OCI-LY3 (cell line): ENCODE measurements around the gene NR3C1.

ENCODE experiments used
- H2AFZ ChIP-seq: fragments of 200-600, 300-600 bp; shearing (Covaris generic); 2 replicates; pipeline ENCODE4 v1.6.0; 2014; ENCODE audit warnings: antibody characterized with exemption, low read depth, low read length
- H3K27ac ChIP-seq: fragments of 200-600, 300-600 bp; sonication (generic); 2 replicates; pipeline ENCODE4 v1.5.1; 2014; ENCODE audit warnings: mild to moderate bottlenecking, low read length, moderate library complexity, mixed read lengths
- H3K27me3 ChIP-seq: fragments of 200-600, 300-600 bp; sonication (generic); 2 replicates; pipeline ENCODE4 v1.6.1; 2014; ENCODE audit warnings: low read depth, low read length, mixed read lengths
- H3K36me3 ChIP-seq: fragments of 200-600, 300-600 bp; sonication (generic); replicated peaks from 2 replicates; pipeline ENCODE3; 2014; ENCODE audit warnings: low read depth, low read length, mixed read lengths
- H3K4me1 ChIP-seq: fragments of 300-600, 200-600 bp; sonication (generic); 2 replicates; pipeline ENCODE4 v1.6.1; 2014; ENCODE audit warnings: low read length, mixed read lengths
- H3K4me2 ChIP-seq: fragments of 200-600, 300-600 bp; sonication (generic); 2 replicates; pipeline ENCODE4 v1.6.1; 2014; ENCODE audit warnings: low read length, mixed read lengths
- H3K4me3 ChIP-seq: fragments of 300-600, 200-600 bp; sonication (generic); 2 replicates; pipeline ENCODE4 v1.5.1; 2014; ENCODE audit warnings: antibody characterized with exemption, mild to moderate bottlenecking, low read length, moderate library complexity
- H3K79me2 ChIP-seq: fragments of 300-600, 200-600 bp; shearing (Covaris generic); 2 replicates; pipeline ENCODE4 v1.6.1; 2014; ENCODE audit warnings: mild to moderate bottlenecking, low read length, mixed read lengths
- H3K9ac ChIP-seq: fragments of 300-600, 200-600 bp; shearing (Covaris generic); 2 replicates; pipeline ENCODE4 v1.6.0; 2014; ENCODE audit warnings: mild to moderate bottlenecking, low read length, moderate library complexity
- H3K9me3 ChIP-seq: fragments of 200-600, 300-600 bp; shearing (Covaris generic); 2 replicates; pipeline ENCODE4 v1.6.1; 2014; ENCODE audit warnings: low read length, mixed read lengths; ENCODE audit not compliant: insufficient read depth
- H4K20me1 ChIP-seq: fragments of 200-600, 300-600 bp; sonication (generic); 2 replicates; pipeline ENCODE4 v1.6.1; 2016; ENCODE audit warnings: low read length, mixed read lengths; ENCODE audit not compliant: insufficient read depth
- EZH2phosphoT487 ChIP-seq: fragments of 200-600 bp; shearing (Covaris generic); IDR thresholded peaks from 2 replicates; pipeline ENCODE4 v1.6.1; 2018; ENCODE audit warnings: antibody characterized with exemption, mixed run types, low read depth
- TF ChIP-seq, protein P1 (sequence below): fragments of 200-600, 300-600 bp; sonication (generic); IDR thresholded peaks from 2 replicates; pipeline ENCODE4 v1.5.1; 2014; ENCODE audit warnings: antibody characterized with exemption, low read length, low read depth

Gene NR3C1

GRCh38 chr5:143262393-143263174, 140.9 kb downstream of the NR3C1 start:
- TF ChIP-seq EZH2phosphoT487 = no peak
- no peaks in the 10 kb centered on the region for H4K20me1 ChIP-seq
- H2AFZ ChIP-seq = no peak overlapping the region
- H3K27me3 ChIP-seq = no peaks in the 10 kb centered on the region
- H3K4me2 ChIP-seq = peak overlapping the region; percentile 12; the same call in 1 of the 2 replicates
- H3K4me3 ChIP-seq = no peak overlapping the region
- H3K79me2 ChIP-seq = no peaks in the 10 kb centered on the region
- no peak overlapping the region for H3K27ac ChIP-seq
- H3K4me1 ChIP-seq = peaks cover 9% of the 10 kb centered on the region
- H3K9me3 ChIP-seq = peaks cover 12% of the 10 kb centered on the region; the same call in 1 of the 2 replicates
- H3K9ac ChIP-seq = no peak overlapping the region
- no peaks in the 10 kb centered on the region for H3K36me3 ChIP-seq

GRCh38 chr5:143261748-143262392, 141.6 kb downstream of the NR3C1 start:
- Histone ChIP-seq H3K4me1 (peaks cover 9% of the 10 kb centered on the region), H3K27ac (no peak overlapping the region), H2AFZ (no peak overlapping the region), H3K9me3 (peaks cover 7% of the 10 kb centered on the region; the same call in 1 of the 2 replicates), H4K20me1 (no peaks in the 10 kb centered on the region), H3K27me3 (no peaks in the 10 kb centered on the region), H3K4me3 (no peak overlapping the region), H3K4me2 (no peak overlapping the region), H3K9ac (no peak overlapping the region), H3K79me2 (no peaks in the 10 kb centered on the region), H3K36me3 (no peaks in the 10 kb centered on the region)
- TF ChIP-seq, protein P1, sequence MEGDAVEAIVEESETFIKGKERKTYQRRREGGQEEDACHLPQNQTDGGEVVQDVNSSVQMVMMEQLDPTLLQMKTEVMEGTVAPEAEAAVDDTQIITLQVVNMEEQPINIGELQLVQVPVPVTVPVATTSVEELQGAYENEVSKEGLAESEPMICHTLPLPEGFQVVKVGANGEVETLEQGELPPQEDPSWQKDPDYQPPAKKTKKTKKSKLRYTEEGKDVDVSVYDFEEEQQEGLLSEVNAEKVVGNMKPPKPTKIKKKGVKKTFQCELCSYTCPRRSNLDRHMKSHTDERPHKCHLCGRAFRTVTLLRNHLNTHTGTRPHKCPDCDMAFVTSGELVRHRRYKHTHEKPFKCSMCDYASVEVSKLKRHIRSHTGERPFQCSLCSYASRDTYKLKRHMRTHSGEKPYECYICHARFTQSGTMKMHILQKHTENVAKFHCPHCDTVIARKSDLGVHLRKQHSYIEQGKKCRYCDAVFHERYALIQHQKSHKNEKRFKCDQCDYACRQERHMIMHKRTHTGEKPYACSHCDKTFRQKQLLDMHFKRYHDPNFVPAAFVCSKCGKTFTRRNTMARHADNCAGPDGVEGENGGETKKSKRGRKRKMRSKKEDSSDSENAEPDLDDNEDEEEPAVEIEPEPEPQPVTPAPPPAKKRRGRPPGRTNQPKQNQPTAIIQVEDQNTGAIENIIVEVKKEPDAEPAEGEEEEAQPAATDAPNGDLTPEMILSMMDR = no peak
- no peak for TF ChIP-seq EZH2phosphoT487

- Histone ChIP-seq H3K27me3 (no peaks in the 10 kb centered on the region), H2AFZ (no peak overlapping the region), H3K4me1 (peaks cover 9% of the 10 kb centered on the region), H3K36me3 (no peaks in the 10 kb centered on the region), H3K4me3 (no peak overlapping the region), H4K20me1 (no peaks in the 10 kb centered on the region), H3K9me3 (no peaks in the 10 kb centered on the region), H3K79me2 (no peaks in the 10 kb centered on the region), H3K9ac (no peak overlapping the region), H3K4me2 (no peak overlapping the region), H3K27ac (no peak overlapping the region)
- TF ChIP-seq EZH2phosphoT487 = no peak
- TF ChIP-seq, protein P1 = no peak
Measured at GRCh38 chr5:143259254-143259605, 144.3 kb downstream of the NR3C1 start.

DNA sequence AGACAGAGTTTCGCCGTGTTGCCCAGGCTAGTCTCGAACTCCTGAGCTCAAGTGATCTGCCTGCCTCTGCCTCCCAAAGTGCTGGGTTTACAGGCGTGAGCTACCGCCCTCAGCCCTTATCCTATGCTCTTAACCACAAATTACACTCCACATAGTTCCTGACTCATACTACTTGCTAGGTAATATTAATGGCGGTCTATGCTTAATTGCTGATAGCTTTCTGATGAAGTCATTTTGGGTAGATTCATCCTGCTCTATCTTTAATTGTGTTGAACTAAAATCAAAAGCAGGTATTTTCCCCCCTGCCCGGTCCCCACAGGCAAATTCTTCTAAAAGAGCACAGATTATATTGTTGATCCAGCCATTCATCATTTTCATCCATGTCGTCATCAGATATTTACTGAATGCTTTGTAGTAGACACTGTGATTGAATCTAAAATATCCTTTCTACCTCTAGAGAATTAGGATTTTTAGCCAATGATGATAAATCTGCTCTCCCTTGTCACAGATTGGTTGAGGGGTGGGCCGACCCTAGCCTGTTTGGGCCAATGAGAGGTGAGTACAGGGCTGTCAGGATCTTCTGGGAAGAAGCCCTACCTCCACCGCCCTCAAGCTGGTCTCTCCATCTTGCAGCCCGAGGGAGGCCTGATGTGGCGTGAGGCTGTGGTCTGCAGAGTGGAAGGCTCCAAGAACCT, 144.8 kb downstream of the NR3C1 start:
- Histone ChIP-seq H4K20me1 (no peaks in the 10 kb centered on the region), H3K27me3 (no peaks in the 10 kb centered on the region), H3K4me3 (no peak overlapping the region), H3K4me1 (peaks cover 9% of the 10 kb centered on the region), H3K9ac (no peak overlapping the region), H3K79me2 (no peaks in the 10 kb centered on the region), H3K4me2 (no peak overlapping the region), H3K36me3 (no peaks in the 10 kb centered on the region), H2AFZ (no peak overlapping the region), H3K27ac (no peak overlapping the region), H3K9me3 (no peaks in the 10 kb centered on the region)
- TF ChIP-seq, protein P1 = no peak
- TF ChIP-seq EZH2phosphoT487 = no peak
